Psoas muscle (tissue), 8 donors: Measurements from ENCODE around the gene C1orf141. TPM values are rescaled to one million over a fixed set of nuclear protein-coding genes. Genes with fewer than 3 reads are reported as not detected.

Experiments
- ATAC-seq, 4 donors: fragments of 200-7000 bp; cut with Tn5 transposase; one replicate each; pipeline ENCODE4 v1.9.1; 2020; ENCODE audit warnings: moderate library complexity in 3 of 4, mild to moderate bottlenecking in 2 of 4
- DNase-seq, 2 donors: peaks; one replicate each; pipeline ENCODE4 v3.0.0-alpha.2; 2020
- H3K27ac ChIP-seq: fragments of 200-600 bp; one replicate; pipeline ENCODE4 v1.8.0; 2022
- H3K27me3 ChIP-seq, 3 donors: fragments of 200-600 bp in 1 of 3; one replicate each; pipeline versions ENCODE4 v1.6.1 to v1.8.0; 2013 to 2022; ENCODE audit warnings: low read length in 2 of 3, mild to moderate bottlenecking in 2 of 3, moderate library complexity in 1 of 3; ENCODE audit not compliant: insufficient read depth in 3 of 3
- H3K36me3 ChIP-seq, 2 donors: fragments of 200-600 bp in 1 of 2; one replicate each; pipeline versions ENCODE4 v1.6.1 to v1.8.0; 2013 to 2022; ENCODE audit warnings: low read depth in 1 of 2, mild to moderate bottlenecking in 1 of 2, moderate library complexity in 1 of 2; ENCODE audit not compliant: insufficient read depth in 1 of 2
- H3K4me1 ChIP-seq: fragments of 200-600 bp; one replicate; pipeline ENCODE4 v1.8.0; 2022
- H3K4me3 ChIP-seq: fragments of 200-600 bp; one replicate; pipeline ENCODE4 v1.8.0; 2022; ENCODE audit warnings: mild to moderate bottlenecking
- H3K9me3 ChIP-seq: fragments of 200-600 bp; one replicate; pipeline ENCODE4 v1.8.0; 2022
- WGBS, 3 donors: extraction: QIAGEN DNeasy Blood & Tissue Kit; methylation state at CpG; one replicate each; pipeline versions ENCODE4 v1.1.6 to v1.1.7; 2013; 5-methylcytosine and 5-hydroxymethylcytosine counted together
- intact Hi-C, 2 donors: fragments of 100-400 bp; cut with DNase I; formaldehyde crosslinking; loops; one replicate each; pipeline versions ENCODE4 v1.11.0 to v1.14.2; 2022
- polyA plus RNA-seq, 3 donors: library from polyadenylated mRNA; stranded (reverse); fragments of 200-250 nt; gene quantifications; one replicate each; pipeline ENCODE4 v1.2.3, GENCODE V29; 2013
- total RNA-seq, 4 donors: library from RNA; stranded (reverse); fragmentation: NEBNext Ultra II Directional in 2 of 4; extraction: Animal tissue kit (Norgen Biotek cat#: 25700) in 2 of 4; gene quantifications; one replicate each; pipeline versions ENCODE4 v1.2.1 to v1.2.4, GENCODE V29; 2021 to 2023
- TF ChIP-seq, protein P1 (sequence below): fragments of 200-600 bp; IDR thresholded peaks from one replicate; pipeline ENCODE4 v1.8.0; 2022; ENCODE audit warnings: antibody characterized with exemption
- donor health status: healthy with polysubstance abuse.
- donor health status: DM: no; HTN: no; CAD: no; lungs with moderate emphysema.
- donor health status: Bipolar disorder and iron deficiency.
- donor health status: healthy.
- donor health status: DM: yes; HTN: yes; CAD: no.
- donor health status: DM: no; HTN: no; CAD: no.
- donor health status: DM: no; HTN: no; CAD: no.
- donor health status: DM: yes; HTN: yes; CAD: no.

C1orf141 gene
- total and polyA plus RNA-seq, 7 donors, result not detected

- no peaks in the 10 kb centered on the region for H3K9me3 ChIP-seq
- no peak for ATAC-seq
- no peak for DNase-seq
- H3K27me3 ChIP-seq, result no peaks in the 10 kb centered on the region
- 92 to 95% (median 95%) methylated on average over 1 of the region's 1 CpG for WGBS, 3 donors
- H3K36me3 ChIP-seq, result no peaks in the 10 kb centered on the region
- no peak overlapping the region for H3K27ac ChIP-seq
- intact Hi-C loops, result no loop called here
- TF ChIP-seq, protein P1, sequence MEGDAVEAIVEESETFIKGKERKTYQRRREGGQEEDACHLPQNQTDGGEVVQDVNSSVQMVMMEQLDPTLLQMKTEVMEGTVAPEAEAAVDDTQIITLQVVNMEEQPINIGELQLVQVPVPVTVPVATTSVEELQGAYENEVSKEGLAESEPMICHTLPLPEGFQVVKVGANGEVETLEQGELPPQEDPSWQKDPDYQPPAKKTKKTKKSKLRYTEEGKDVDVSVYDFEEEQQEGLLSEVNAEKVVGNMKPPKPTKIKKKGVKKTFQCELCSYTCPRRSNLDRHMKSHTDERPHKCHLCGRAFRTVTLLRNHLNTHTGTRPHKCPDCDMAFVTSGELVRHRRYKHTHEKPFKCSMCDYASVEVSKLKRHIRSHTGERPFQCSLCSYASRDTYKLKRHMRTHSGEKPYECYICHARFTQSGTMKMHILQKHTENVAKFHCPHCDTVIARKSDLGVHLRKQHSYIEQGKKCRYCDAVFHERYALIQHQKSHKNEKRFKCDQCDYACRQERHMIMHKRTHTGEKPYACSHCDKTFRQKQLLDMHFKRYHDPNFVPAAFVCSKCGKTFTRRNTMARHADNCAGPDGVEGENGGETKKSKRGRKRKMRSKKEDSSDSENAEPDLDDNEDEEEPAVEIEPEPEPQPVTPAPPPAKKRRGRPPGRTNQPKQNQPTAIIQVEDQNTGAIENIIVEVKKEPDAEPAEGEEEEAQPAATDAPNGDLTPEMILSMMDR, result no peak
- H3K4me3 ChIP-seq, result no peak overlapping the region
- H3K4me1 ChIP-seq, result no peaks in the 10 kb centered on the region
Observed at GRCh38 chr1:67088440-67088839, 46.3 kb downstream of the C1orf141 start.

- no peaks in the 10 kb centered on the region for H3K27me3 ChIP-seq
- WGBS, 3 donors, result 32 to 40% (median 39%) methylated on average over 2 of the region's 2 CpGs
- no peak for DNase-seq
- H3K36me3 ChIP-seq, result no peaks in the 10 kb centered on the region
- TF ChIP-seq, protein P1, result no peak
- no peaks in the 10 kb centered on the region for H3K9me3 ChIP-seq
- no peak for ATAC-seq
- no peaks in the 10 kb centered on the region for H3K4me1 ChIP-seq
- intact Hi-C loops, result no loop called here
- no peak overlapping the region for H3K4me3 ChIP-seq
- no peak overlapping the region for H3K27ac ChIP-seq
Observed at GRCh38 chr1:67085326-67085725, 49.4 kb downstream of the C1orf141 start.

DNA sequence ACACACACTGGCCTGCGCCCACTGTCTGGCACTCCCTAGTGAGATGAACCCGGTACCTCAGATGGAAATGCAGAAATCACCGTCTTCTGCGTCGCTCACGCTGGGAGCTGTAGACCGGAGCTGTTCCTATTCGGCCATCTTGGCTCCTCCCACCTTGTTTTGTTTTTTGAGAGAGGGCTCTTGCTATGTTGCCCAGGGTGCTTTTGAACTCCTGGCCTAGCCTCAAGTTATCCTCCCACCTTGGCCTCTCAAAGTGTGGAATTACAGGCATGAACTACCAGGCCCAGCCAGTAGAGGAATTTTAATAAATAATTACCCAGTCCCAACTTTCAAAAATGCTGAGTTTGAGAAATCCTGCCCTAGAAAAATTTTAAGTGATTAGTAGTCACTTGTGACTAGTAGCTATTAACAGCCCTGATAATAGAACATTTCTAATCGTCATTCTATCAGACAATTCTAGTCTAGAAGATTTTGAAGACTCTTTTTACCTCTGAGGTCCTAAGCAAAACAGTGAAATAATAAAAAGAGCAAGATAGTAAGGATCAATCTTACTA is 49.9 kb downstream of the C1orf141 start:
- H3K4me1 ChIP-seq, result no peaks in the 10 kb centered on the region
- H3K27me3 ChIP-seq, result no peaks in the 10 kb centered on the region
- H3K4me3 ChIP-seq, result no peak overlapping the region
- ATAC-seq, result no peak
- intact Hi-C loops, result no loop called here
- WGBS, 3 donors, result 92 to 95% (median 93%) methylated on average over 4 to 7 of the region's 9 CpGs
- no peak for DNase-seq
- no peaks in the 10 kb centered on the region for H3K9me3 ChIP-seq
- H3K36me3 ChIP-seq, result no peaks in the 10 kb centered on the region
- no peak overlapping the region for H3K27ac ChIP-seq
- TF ChIP-seq, protein P1, result no peak

DNA sequence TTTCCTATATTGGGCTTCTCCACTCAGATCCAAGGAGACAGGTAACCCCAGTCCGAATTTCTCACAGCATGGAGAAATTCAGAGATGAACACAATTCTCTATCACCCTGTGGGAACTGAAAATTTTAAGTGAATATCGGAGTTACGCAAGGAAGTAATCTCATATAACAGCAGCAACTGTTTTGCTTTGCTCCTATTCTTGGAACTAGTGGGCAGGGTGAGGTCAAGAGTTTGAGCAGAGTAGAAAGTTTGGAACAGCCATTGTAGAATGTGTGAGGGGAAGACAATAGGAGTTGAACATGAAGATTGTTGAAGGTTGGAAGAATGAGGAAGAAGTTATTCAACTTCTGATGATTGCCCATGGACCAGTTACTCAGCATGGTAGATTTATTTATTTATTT is 56.5 kb downstream of the C1orf141 start:
- intact Hi-C loops, result no loop called here
- DNase-seq, result no peak
- no peaks in the 10 kb centered on the region for H3K9me3 ChIP-seq
- ATAC-seq, result no peak
- H3K27me3 ChIP-seq, result no peaks in the 10 kb centered on the region
- no peak overlapping the region for H3K4me3 ChIP-seq
- H3K27ac ChIP-seq, result no peak overlapping the region
- H3K36me3 ChIP-seq, result no peaks in the 10 kb centered on the region
- H3K4me1 ChIP-seq, result no peaks in the 10 kb centered on the region
- 89 to 92% (median 91%) methylated on average over 3 of the region's 3 CpGs for WGBS, 3 donors
- TF ChIP-seq, protein P1, result no peak

DNA sequence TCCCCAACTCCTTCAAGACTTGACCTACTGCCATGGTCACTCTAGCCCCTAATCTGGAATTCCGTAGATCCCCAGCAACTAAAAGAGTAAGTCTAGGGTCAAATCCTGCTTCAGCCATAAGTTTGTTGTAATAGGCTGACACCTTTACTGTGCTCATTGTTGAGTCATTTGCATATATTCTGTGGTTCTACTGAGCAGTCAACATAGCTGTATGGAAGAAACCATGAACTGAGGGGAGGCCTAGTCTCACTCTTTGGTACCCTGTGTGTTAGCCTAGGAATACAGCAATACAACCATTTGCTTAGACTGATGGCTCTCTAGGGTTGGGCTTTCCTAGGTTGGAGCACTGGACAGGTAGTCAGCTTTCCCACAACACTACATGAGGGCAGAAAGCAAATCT is 57.2 kb downstream of the C1orf141 start:
- Histone ChIP-seq H3K4me1 (no peaks in the 10 kb centered on the region), H3K9me3 (peaks cover 6% of the 10 kb centered on the region), H3K27ac (no peak overlapping the region), H3K4me3 (no peak overlapping the region), H3K27me3 (no peaks in the 10 kb centered on the region), H3K36me3 (no peaks in the 10 kb centered on the region)
- 93 to 100% (median 95%) methylated on average over 1 of the region's 1 CpG for whole genome bisulfite sequencing, 3 donors
- TF ChIP-seq, protein P1, result no peak
- intact Hi-C loops, result no loop called here
- ATAC-seq, result no peak
- DNase-seq, result no peak
